ENCODE measurements around the gene DAP.

DAP gene

GRCh38 chr5:10704949-10705621 lies 55.9 kb downstream of the DAP start:
- no peak overlapping the region for H3K4me3 ChIP-seq (ENCODE audit: insufficient read length, low read depth)
- no peak for DNase-seq (ENCODE audit: low read depth, low spot score)
- H3K36me3 ChIP-seq (ENCODE audit: insufficient read depth, insufficient read length, low read length): peaks cover 25% of the 10 kb centered on the region
- no peaks in the 10 kb centered on the region for H3K27me3 ChIP-seq (ENCODE audit: insufficient read depth, insufficient read length)
- no peak overlapping the region for H3K9ac ChIP-seq (ENCODE audit: insufficient read length, low read depth)
- peaks cover 5% of the 10 kb centered on the region for H3K4me1 ChIP-seq (ENCODE audit: insufficient read depth, insufficient read length)
- TF ChIP-seq ZNF274 (IDR thresholded peaks at IDR 0.05; ENCODE audit: low read depth, low read length) (no peak), SUZ12 (IDR thresholded peaks at IDR 0.05; ENCODE audit: extremely low read depth, insufficient read depth, insufficient read length) (no peak), YY1 (IDR thresholded peaks at IDR 0.05; ENCODE audit: insufficient read depth, insufficient read length) (no peak)
- H3K9me3 ChIP-seq (ENCODE audit: insufficient read depth, low read length): no peaks in the 10 kb centered on the region

- Histone ChIP-seq H3K9me3 (ENCODE audit: insufficient read depth, low read length) (no peaks in the 10 kb centered on the region), H3K36me3 (ENCODE audit: insufficient read depth, insufficient read length, low read length) (peaks cover 16% of the 10 kb centered on the region), H3K9ac (ENCODE audit: insufficient read length, low read depth) (no peak overlapping the region), H3K4me3 (ENCODE audit: insufficient read length, low read depth) (no peak overlapping the region), H3K27me3 (ENCODE audit: insufficient read depth, insufficient read length) (no peaks in the 10 kb centered on the region), H3K4me1 (ENCODE audit: insufficient read depth, insufficient read length) (peaks cover 5% of the 10 kb centered on the region)
- no peak for DNase-seq (ENCODE audit: low read depth, low spot score)
- TF ChIP-seq ZNF274 (IDR thresholded peaks at IDR 0.05; ENCODE audit: low read depth, low read length) (no peak), SUZ12 (IDR thresholded peaks at IDR 0.05; ENCODE audit: extremely low read depth, insufficient read depth, insufficient read length) (no peak), YY1 (IDR thresholded peaks at IDR 0.05; ENCODE audit: insufficient read depth, insufficient read length) (no peak)
Observed at GRCh38 chr5:10703676-10704075, 57.4 kb downstream of the DAP start.

GRCh38 chr5:10702911-10703491 lies 58.0 kb downstream of the DAP start:
- no peak overlapping the region for H3K4me3 ChIP-seq (ENCODE audit: insufficient read length, low read depth)
- H3K9me3 ChIP-seq (ENCODE audit: insufficient read depth, low read length): no peaks in the 10 kb centered on the region
- H3K4me1 ChIP-seq (ENCODE audit: insufficient read depth, insufficient read length): peaks cover 5% of the 10 kb centered on the region
- no peak for DNase-seq (ENCODE audit: low read depth, low spot score)
- H3K27me3 ChIP-seq (ENCODE audit: insufficient read depth, insufficient read length): no peaks in the 10 kb centered on the region
- H3K9ac ChIP-seq (ENCODE audit: insufficient read length, low read depth): no peak overlapping the region
- no peak for TF ChIP-seq SUZ12 (IDR thresholded peaks at IDR 0.05; ENCODE audit: extremely low read depth, insufficient read depth, insufficient read length)
- no peak for TF ChIP-seq ZNF274 (IDR thresholded peaks at IDR 0.05; ENCODE audit: low read depth, low read length)
- no peak for TF ChIP-seq YY1 (IDR thresholded peaks at IDR 0.05; ENCODE audit: insufficient read depth, insufficient read length)
- peaks cover 16% of the 10 kb centered on the region for H3K36me3 ChIP-seq (ENCODE audit: insufficient read depth, insufficient read length, low read length)

GRCh38 chr5:10702040-10702629 lies 58.9 kb downstream of the DAP start:
- Histone ChIP-seq H3K9ac (ENCODE audit: insufficient read length, low read depth) (no peak overlapping the region), H3K9me3 (ENCODE audit: insufficient read depth, low read length) (no peaks in the 10 kb centered on the region), H3K4me3 (ENCODE audit: insufficient read length, low read depth) (no peak overlapping the region), H3K36me3 (ENCODE audit: insufficient read depth, insufficient read length, low read length) (peaks cover 15% of the 10 kb centered on the region), H3K27me3 (ENCODE audit: insufficient read depth, insufficient read length) (no peaks in the 10 kb centered on the region), H3K4me1 (ENCODE audit: insufficient read depth, insufficient read length) (peaks cover 5% of the 10 kb centered on the region)
- no peak for DNase-seq (ENCODE audit: low read depth, low spot score)
- no peak for TF ChIP-seq YY1 (IDR thresholded peaks at IDR 0.05; ENCODE audit: insufficient read depth, insufficient read length)
- TF ChIP-seq SUZ12 (IDR thresholded peaks at IDR 0.05; ENCODE audit: extremely low read depth, insufficient read depth, insufficient read length): no peak
- no peak for TF ChIP-seq ZNF274 (IDR thresholded peaks at IDR 0.05; ENCODE audit: low read depth, low read length)

GRCh38 chr5:10701567-10702039 lies 59.4 kb downstream of the DAP start:
- Histone ChIP-seq H3K27me3 (ENCODE audit: insufficient read depth, insufficient read length) (no peaks in the 10 kb centered on the region), H3K4me1 (ENCODE audit: insufficient read depth, insufficient read length) (peaks cover 5% of the 10 kb centered on the region), H3K4me3 (ENCODE audit: insufficient read length, low read depth) (no peak overlapping the region), H3K9me3 (ENCODE audit: insufficient read depth, low read length) (no peaks in the 10 kb centered on the region), H3K36me3 (ENCODE audit: insufficient read depth, insufficient read length, low read length) (peaks cover 17% of the 10 kb centered on the region), H3K9ac (ENCODE audit: insufficient read length, low read depth) (no peak overlapping the region)
- no peak for TF ChIP-seq YY1 (IDR thresholded peaks at IDR 0.05; ENCODE audit: insufficient read depth, insufficient read length)
- no peak for TF ChIP-seq ZNF274 (IDR thresholded peaks at IDR 0.05; ENCODE audit: low read depth, low read length)
- DNase-seq (ENCODE audit: low read depth, low spot score): no peak

- Histone ChIP-seq H3K4me1 (ENCODE audit: insufficient read depth, insufficient read length) (peaks cover 5% of the 10 kb centered on the region), H3K4me3 (ENCODE audit: insufficient read length, low read depth) (no peak overlapping the region), H3K9ac (ENCODE audit: insufficient read length, low read depth) (no peak overlapping the region), H3K9me3 (ENCODE audit: insufficient read depth, low read length) (no peaks in the 10 kb centered on the region), H3K36me3 (ENCODE audit: insufficient read depth, insufficient read length, low read length) (peaks cover 17% of the 10 kb centered on the region), H3K27me3 (ENCODE audit: insufficient read depth, insufficient read length) (no peaks in the 10 kb centered on the region)
- DNase-seq (ENCODE audit: low read depth, low spot score): no peak
- TF ChIP-seq YY1 (IDR thresholded peaks at IDR 0.05; ENCODE audit: insufficient read depth, insufficient read length) (no peak), SUZ12 (IDR thresholded peaks at IDR 0.05; ENCODE audit: extremely low read depth, insufficient read depth, insufficient read length) (no peak), ZNF274 (IDR thresholded peaks at IDR 0.05; ENCODE audit: low read depth, low read length) (no peak)
Observed at GRCh38 chr5:10700516-10700915, 60.5 kb downstream of the DAP start.

- no peak overlapping the region for H3K4me3 ChIP-seq (ENCODE audit: insufficient read length, low read depth)
- DNase-seq (ENCODE audit: low read depth, low spot score): no peak
- H3K9me3 ChIP-seq (ENCODE audit: insufficient read depth, low read length): no peaks in the 10 kb centered on the region
- TF ChIP-seq SUZ12 (IDR thresholded peaks at IDR 0.05; ENCODE audit: extremely low read depth, insufficient read depth, insufficient read length) (no peak), YY1 (IDR thresholded peaks at IDR 0.05; ENCODE audit: insufficient read depth, insufficient read length) (no peak), ZNF274 (IDR thresholded peaks at IDR 0.05; ENCODE audit: low read depth, low read length) (no peak)
- H3K9ac ChIP-seq (ENCODE audit: insufficient read length, low read depth): no peak overlapping the region
- no peaks in the 10 kb centered on the region for H3K27me3 ChIP-seq (ENCODE audit: insufficient read depth, insufficient read length)
- peaks cover 5% of the 10 kb centered on the region for H3K4me1 ChIP-seq (ENCODE audit: insufficient read depth, insufficient read length)
- H3K36me3 ChIP-seq (ENCODE audit: insufficient read depth, insufficient read length, low read length): peaks cover 13% of the 10 kb centered on the region
Observed at GRCh38 chr5:10699987-10700386, 61.0 kb downstream of the DAP start.

Data from NT2/D1 (cell line).